Kidney (tissue), 14 donors: Measurements from ENCODE around the gene RALBP1. TPM values are rescaled to one million over a fixed set of nuclear protein-coding genes. Genes with fewer than 3 reads are reported as not detected.

Experiments used
- DNase-seq, 5 donors: peaks; one replicate each; pipeline ENCODE4 v3.0.0-alpha.2; 2013 to 2020
- FAIRE-seq: peaks from 2 replicates; lab custom pipeline; 2012; peaks lifted over from hg19 to GRCh38; lab: Jason Lieb, UNC
- H3K27ac ChIP-seq, 2 donors: one replicate each; pipeline ENCODE4 v1.7.0; 2013; ENCODE audit warnings: low read depth in 2 of 2, low read length in 2 of 2, inconsistent platforms in 1 of 2
- H3K27me3 ChIP-seq: one replicate; pipeline ENCODE4 v1.7.1; 2013; ENCODE audit warnings: low read length, inconsistent platforms; ENCODE audit not compliant: control insufficient read depth, insufficient read depth
- H3K36me3 ChIP-seq, 3 donors: one replicate each; pipeline versions ENCODE4 v1.7.0 to v1.7.1; 2013; ENCODE audit warnings: low read length in 3 of 3, control low read depth in 1 of 3, inconsistent platforms in 1 of 3; ENCODE audit not compliant: insufficient read depth in 3 of 3, control insufficient read depth in 2 of 3
- H3K4me1 ChIP-seq, 3 donors: one replicate each; pipeline versions ENCODE4 v1.7.0 to v1.7.1; 2013; ENCODE audit warnings: low read length in 3 of 3, inconsistent platforms in 1 of 3, low read depth in 1 of 3; ENCODE audit not compliant: control insufficient read depth in 2 of 3, insufficient read depth in 2 of 3
- H3K4me3 ChIP-seq, 3 donors: one replicate each; pipeline versions ENCODE4 v1.7.0 to v1.8.1; 2013; ENCODE audit warnings: low read length in 3 of 3, control low read depth in 1 of 3, inconsistent platforms in 1 of 3
- H3K9ac ChIP-seq, 3 donors: one replicate each; pipeline versions ENCODE4 v1.7.0 to v1.7.1; 2013; ENCODE audit warnings: low read length in 3 of 3, control low read depth in 1 of 3, inconsistent platforms in 1 of 3
- H3K9me3 ChIP-seq, 3 donors: one replicate each; pipeline versions ENCODE4 v1.7.0 to v1.7.1; 2013; ENCODE audit warnings: low read length in 3 of 3, control low read depth in 1 of 3, inconsistent platforms in 1 of 3; ENCODE audit not compliant: control insufficient read depth in 2 of 3, insufficient read depth in 1 of 3
- CTCF ChIP-seq: IDR thresholded peaks from 3 replicates; pipeline ENCODE4 v1.5.1; 2012; ENCODE audit warnings: mild to moderate bottlenecking, moderate library complexity, borderline replicate concordance; ENCODE audit not compliant: insufficient read depth; ENCODE audit errors: extremely low read depth
- intact Hi-C: fragments of 100-400 bp; cut with DNase I; formaldehyde crosslinking; loops from one replicate; pipeline ENCODE4 v1.11.1; 2022
- polyA plus RNA-seq: library from polyadenylated mRNA; stranded (reverse); fragments of 350-450 nt; fragmentation: Illumina TruSeq; extraction: RNeasy Lipid Tissue Mini Kit (QIAGEN cat#74804); gene quantifications from one replicate; pipeline ENCODE4 v1.2.3, GENCODE V29; 2014; ENCODE audit warnings: low read depth, low replicate concordance; ENCODE audit not compliant: insufficient read depth
- total RNA-seq: library from RNA; stranded (reverse); fragmentation: NEBNext Ultra II Directional; extraction: Animal tissue kit (Norgen Biotek cat#: 25700); gene quantifications from one replicate; pipeline ENCODE4 v1.2.1, GENCODE V29; 2021
- donor health status: control.
- donor health status: control.
- donor health status: control.
- donor health status: control.
- donor health status: control.
- donor health status: DM: yes; HTN: yes; CAD: no.
- donor health status: Normal renal cell carcinoma (clear cell type).

RALBP1 gene
- total and polyA plus RNA-seq, 2 donors from 2014 or later: 59.5 to 64.3 TPM

- H3K27me3 ChIP-seq: no peaks in the 10 kb centered on the region
- H3K4me3 ChIP-seq: no peak overlapping the region
- no peak overlapping the region for H3K9ac ChIP-seq
- peaks cover 2 to 32% (median 28%) of the 10 kb centered on the region in 3 donors for H3K36me3 ChIP-seq
- no peaks in the 10 kb centered on the region for H3K9me3 ChIP-seq
- no peak overlapping the region for H3K27ac ChIP-seq
- FAIRE-seq (no peak), DNase-seq (no peak)
- H3K4me1 ChIP-seq: no peaks in the 10 kb centered on the region
- intact Hi-C loops: no loop called here
- TF ChIP-seq CTCF: no peak
Observed at GRCh38 chr18:9531791-9532410, 56.6 kb downstream of the RALBP1 start.

GRCh38 chr18:9534844-9535243 lies 59.5 kb downstream of the RALBP1 start:
- FAIRE-seq (no peak), DNase-seq (peak in 1 of 5 donors; percentile 49)
- Histone ChIP-seq H3K27ac (no peak overlapping the region), H3K4me1 (no peaks in the 10 kb centered on the region), H3K9ac (no peak overlapping the region), H3K36me3 (peaks cover 2 to 42% (median 32%) of the 10 kb centered on the region in 3 donors), H3K4me3 (no peak overlapping the region), H3K27me3 (no peaks in the 10 kb centered on the region), H3K9me3 (no peaks in the 10 kb centered on the region)
- intact Hi-C loops: no loop called here
- TF ChIP-seq CTCF: no peak

GRCh38 chr18:9535430-9535991 lies 60.2 kb downstream of the RALBP1 start:
- H3K4me3 ChIP-seq: no peak overlapping the region
- TF ChIP-seq CTCF: no peak
- DNase-seq (peak in 4 of 5 donors; percentile 10 to 51 (median 26)), FAIRE-seq (no peak)
- no peaks in the 10 kb centered on the region for H3K4me1 ChIP-seq
- H3K27me3 ChIP-seq: no peaks in the 10 kb centered on the region
- no peak overlapping the region for H3K9ac ChIP-seq
- intact Hi-C loops: no loop called here
- no peak overlapping the region for H3K27ac ChIP-seq
- H3K9me3 ChIP-seq: no peaks in the 10 kb centered on the region
- peaks cover 2 to 40% (median 26%) of the 10 kb centered on the region in 3 donors for H3K36me3 ChIP-seq
